ENCODE results near the gene MCF2L2.

Gene MCF2L2

GRCh38 chr3:183249006-183249718, 179.3 kb downstream of the MCF2L2 start:
- TF ChIP-seq CTCF (IDR thresholded peaks at IDR 0.05) (no peak), ZFX (IDR thresholded peaks at IDR 0.05; ENCODE audit: borderline replicate concordance) (no peak)
- H3K27ac ChIP-seq: no peak overlapping the region

- H3K27ac ChIP-seq: no peak overlapping the region
- TF ChIP-seq CTCF (IDR thresholded peaks at IDR 0.05) (no peak), ZFX (IDR thresholded peaks at IDR 0.05; ENCODE audit: borderline replicate concordance) (no peak)
Measured at GRCh38 chr3:183247011-183247589, 181.3 kb downstream of the MCF2L2 start.

- no peak overlapping the region for H3K27ac ChIP-seq
- TF ChIP-seq CTCF (IDR thresholded peaks at IDR 0.05) (no peak), ZFX (IDR thresholded peaks at IDR 0.05; ENCODE audit: borderline replicate concordance) (no peak)
Measured at GRCh38 chr3:183244981-183245476, 183.4 kb downstream of the MCF2L2 start.

- no peak overlapping the region for H3K27ac ChIP-seq
- TF ChIP-seq CTCF (IDR thresholded peaks at IDR 0.05) (no peak), ZFX (IDR thresholded peaks at IDR 0.05; ENCODE audit: borderline replicate concordance) (no peak)
Measured at GRCh38 chr3:183244219-183244618, 184.2 kb downstream of the MCF2L2 start.

- H3K27ac ChIP-seq: no peak overlapping the region
- TF ChIP-seq CTCF (IDR thresholded peaks at IDR 0.05): no peak
- TF ChIP-seq ZFX (IDR thresholded peaks at IDR 0.05; ENCODE audit: borderline replicate concordance): no peak
Measured at GRCh38 chr3:183242431-183242830, 186.0 kb downstream of the MCF2L2 start.

GRCh38 chr3:183239046-183239445, 189.4 kb downstream of the MCF2L2 start:
- TF ChIP-seq ZFX (IDR thresholded peaks at IDR 0.05; ENCODE audit: borderline replicate concordance): no peak
- no peak for TF ChIP-seq CTCF (IDR thresholded peaks at IDR 0.05)

GRCh38 chr3:183233966-183234365, 194.5 kb downstream of the MCF2L2 start:
- no peak overlapping the region for H3K27ac ChIP-seq
- TF ChIP-seq CTCF (IDR thresholded peaks at IDR 0.05) (no peak), ZFX (IDR thresholded peaks at IDR 0.05; ENCODE audit: borderline replicate concordance) (no peak)

More at GRCh38 chr3:183239046-183239445, 189.4 kb downstream of the MCF2L2 start:
- H3K27ac ChIP-seq: no peak overlapping the region

Measured in 22Rv1 (cell line).